DND-41 (cell line): ENCODE data around the gene PACS2.

Experiments used
- CTCF ChIP-seq: IDR thresholded peaks from 2 replicates; pipeline ENCODE4 v1.5.1; 2012; ENCODE audit warnings: borderline replicate concordance, low read length, moderate library complexity, mild to moderate bottlenecking; ENCODE audit not compliant: poor library complexity, severe bottlenecking; ENCODE audit errors: extremely low read depth
- EZH2 ChIP-seq: IDR thresholded peaks from 3 replicates; pipeline ENCODE4 v1.6.1; 2012; ENCODE audit warnings: borderline replicate concordance, low read depth, mild to moderate bottlenecking, moderate library complexity, low read length, inconsistent platforms; ENCODE audit not compliant: severe bottlenecking

DNA sequence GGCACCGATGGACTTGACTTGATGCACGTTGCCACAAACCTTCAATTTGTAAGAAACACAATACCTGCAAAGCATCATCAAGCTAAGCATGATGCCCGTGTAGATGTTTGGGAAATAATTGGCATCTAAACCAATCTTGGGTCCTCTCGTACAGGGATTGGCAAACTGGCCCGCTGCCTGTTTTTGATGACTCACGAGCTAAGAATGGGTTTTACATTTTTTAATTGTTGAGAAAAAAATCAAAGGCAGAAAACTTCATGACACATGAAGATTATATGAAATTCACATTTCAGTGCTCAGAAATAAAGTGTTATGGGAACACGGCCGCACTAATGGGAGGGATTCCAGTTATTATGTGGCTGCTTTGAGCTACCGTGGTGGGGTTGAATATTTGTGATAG lies 116.0 kb downstream of the PACS2 start:
- TF ChIP-seq CTCF (no peak), EZH2 (no peak)
